H9 (cell line): Measurements from ENCODE around the gene FAM217B. TPM values are rescaled to one million over a fixed set of nuclear protein-coding genes. Genes with fewer than 3 reads are reported as not detected.

Experiments used
- DNase-seq: peaks from one replicate; pipeline ENCODE4 v3.0.0-alpha.2; 2017
- H2AFZ ChIP-seq: one replicate; pipeline ENCODE4 v1.6.1; 2013; ENCODE audit warnings: mild to moderate bottlenecking, low read length, control low read depth, moderate library complexity
- H2AK5ac ChIP-seq: 2 replicates; pipeline ENCODE4 v1.6.1; 2013; ENCODE audit warnings: low read length, control low read depth, mixed read lengths; ENCODE audit not compliant: insufficient read length
- H2BK120ac ChIP-seq: one replicate; pipeline ENCODE4 v1.6.1; 2013; ENCODE audit warnings: low read depth, mild to moderate bottlenecking, low read length, control low read depth, inconsistent platforms; ENCODE audit not compliant: poor library complexity, severe bottlenecking
- H2BK12ac ChIP-seq: 2 replicates; pipeline ENCODE4 v1.6.1; 2013; ENCODE audit warnings: low read length, control low read depth, mixed read lengths, low read depth; ENCODE audit not compliant: insufficient read length
- H2BK15ac ChIP-seq: 2 replicates; pipeline ENCODE4 v1.6.1; 2013; ENCODE audit warnings: low read depth, low read length, control low read depth
- H2BK20ac ChIP-seq: one replicate; pipeline ENCODE4 v1.6.1; 2013; ENCODE audit warnings: low read depth, mild to moderate bottlenecking, low read length, control low read depth, inconsistent platforms; ENCODE audit not compliant: poor library complexity, severe bottlenecking
- H2BK5ac ChIP-seq: 2 replicates; pipeline ENCODE4 v1.6.1; 2013; ENCODE audit warnings: low read length, control low read depth, mixed read lengths; ENCODE audit not compliant: insufficient read length
- H3K14ac ChIP-seq: 2 replicates; pipeline ENCODE4 v1.6.1; 2013; ENCODE audit warnings: low read length, control low read depth; ENCODE audit not compliant: insufficient read depth
- H3K18ac ChIP-seq: 2 replicates; pipeline ENCODE4 v1.6.1; 2013; ENCODE audit warnings: low read depth, mild to moderate bottlenecking, mixed read lengths, low read length, control low read depth; ENCODE audit not compliant: insufficient read length
- H3K23ac ChIP-seq: 2 replicates; pipeline ENCODE4 v1.6.1; 2013; ENCODE audit warnings: low read length, control low read depth, mixed read lengths, low read depth; ENCODE audit not compliant: insufficient read length
- H3K23me2 ChIP-seq: 2 replicates; pipeline ENCODE4 v1.6.1; 2013; ENCODE audit warnings: low read depth, mild to moderate bottlenecking, mixed read lengths, low read length, control low read depth; ENCODE audit not compliant: insufficient read length, poor library complexity, severe bottlenecking
- H3K27ac ChIP-seq: 2 replicates; pipeline ENCODE4 v1.5.1; 2013; ENCODE audit warnings: low read length, control low read depth, mixed read lengths, low read depth; ENCODE audit not compliant: insufficient read length
- H3K27me3 ChIP-seq: 2 replicates; pipeline ENCODE4 v1.6.1; 2013; ENCODE audit warnings: low read length, control low read depth, inconsistent platforms; ENCODE audit not compliant: insufficient read depth
- H3K4ac ChIP-seq: 2 replicates; pipeline ENCODE4 v1.6.1; 2013; ENCODE audit warnings: low read depth, mild to moderate bottlenecking, control low read depth, inconsistent platforms, low read length, moderate library complexity
- H3K4me1 ChIP-seq: 2 replicates; pipeline ENCODE4 v1.6.1; 2013; ENCODE audit warnings: low read length, control low read depth, inconsistent platforms; ENCODE audit not compliant: insufficient read depth
- H3K4me2 ChIP-seq: 2 replicates; pipeline ENCODE4 v1.6.1; 2013; ENCODE audit warnings: low read length, control low read depth, mixed read lengths; ENCODE audit not compliant: insufficient read length, insufficient read depth
- H3K56ac ChIP-seq: 2 replicates; pipeline ENCODE4 v1.6.1; 2013; ENCODE audit warnings: low read depth, mild to moderate bottlenecking, mixed read lengths, low read length, control low read depth; ENCODE audit not compliant: insufficient read length
- H3K79me1 ChIP-seq: 2 replicates; pipeline ENCODE4 v1.6.1; 2013; ENCODE audit warnings: low read depth, mild to moderate bottlenecking, moderate library complexity, low read length, control low read depth, inconsistent platforms; ENCODE audit not compliant: insufficient read depth, poor library complexity, severe bottlenecking
- H3K79me2 ChIP-seq: 2 replicates; pipeline ENCODE4 v1.6.1; 2013; ENCODE audit warnings: low read length, control low read depth, inconsistent platforms; ENCODE audit not compliant: insufficient read depth
- H3K9ac ChIP-seq: 2 replicates; pipeline ENCODE4 v1.6.1; 2013; ENCODE audit warnings: low read length, control low read depth, mixed read lengths; ENCODE audit not compliant: insufficient read length; ENCODE audit errors: extremely low read depth
- H3K9me3 ChIP-seq: one replicate; pipeline ENCODE4 v1.6.1; 2013; ENCODE audit warnings: low read depth, low read length, inconsistent platforms; ENCODE audit not compliant: control insufficient read depth
- H3T11ph ChIP-seq: one replicate; pipeline ENCODE4 v1.6.1; 2013; ENCODE audit warnings: mild to moderate bottlenecking, low read length, control low read depth, inconsistent platforms
- H4K20me1 ChIP-seq: one replicate; pipeline ENCODE4 v1.6.1; 2013; ENCODE audit not compliant: control insufficient read depth, insufficient read length, insufficient read depth
- H4K5ac ChIP-seq: 2 replicates; pipeline ENCODE4 v1.6.1; 2013; ENCODE audit warnings: low read depth, mild to moderate bottlenecking, mixed read lengths, low read length, control low read depth; ENCODE audit not compliant: insufficient read length
- H4K8ac ChIP-seq: replicated peaks from 2 replicates; pipeline ENCODE4 v1.6.1; 2013; ENCODE audit warnings: low read length, control low read depth, mixed read lengths, low read depth; ENCODE audit not compliant: insufficient read length
- H4K91ac ChIP-seq: 2 replicates; pipeline ENCODE4 v1.6.1; 2013; ENCODE audit warnings: low read depth, mild to moderate bottlenecking, moderate library complexity, mixed read lengths, low read length, control low read depth; ENCODE audit not compliant: insufficient read length
- H3K27ac Mint-ChIP-seq, 3 experiments: 2 replicates in 2 of 3; 3 replicates in 1 of 3; pipeline ENCODE4 v1.8.0; 2020 to 2021; ENCODE audit warnings: mixed read lengths in 3 of 3, mild to moderate bottlenecking in 1 of 3, moderate library complexity in 1 of 3
- H3K27me3 Mint-ChIP-seq: 2 replicates; pipeline ENCODE4 v1.8.0; 2021; ENCODE audit warnings: low read depth, mild to moderate bottlenecking, moderate library complexity, mixed read lengths
- H3K36me3 Mint-ChIP-seq, 3 experiments: 2 replicates in 2 of 3; 3 replicates in 1 of 3; pipeline ENCODE4 v1.8.0; 2020 to 2021; ENCODE audit warnings: low read depth in 3 of 3, mixed read lengths in 3 of 3; ENCODE audit not compliant: insufficient read depth in 1 of 3
- H3K4me1 Mint-ChIP-seq, 2 experiments: 2 replicates each; pipeline ENCODE4 v1.8.0; 2020; ENCODE audit warnings: mixed read lengths in 2 of 2
- H3K4me3 Mint-ChIP-seq, 2 experiments: 2 replicates in 1 of 2; 3 replicates in 1 of 2; pipeline ENCODE4 v1.8.0; 2020 to 2021; ENCODE audit warnings: mild to moderate bottlenecking in 2 of 2, mixed read lengths in 2 of 2, moderate library complexity in 1 of 2
- H3K9me3 Mint-ChIP-seq, 2 experiments: 2 replicates in 1 of 2; 3 replicates in 1 of 2; pipeline ENCODE4 v1.8.0; 2020; ENCODE audit warnings: mild to moderate bottlenecking in 2 of 2, mixed read lengths in 2 of 2, moderate library complexity in 1 of 2
- WGBS: extraction: QIAGEN DNeasy Blood & Tissue Kit; methylation state at CpG from one replicate; pipeline ENCODE4 v1.1.7; 2013; ENCODE audit warnings: missing lambda C conversion rate, low lambda C conversion rate, mixed read lengths; ENCODE audit not compliant: insufficient read length; ENCODE audit errors: extremely low coverage; 5-methylcytosine and 5-hydroxymethylcytosine counted together
- total RNA-seq: library from RNA; stranded (reverse); gene quantifications from 2 replicates; pipeline ENCODE4 v1.2.1, GENCODE V29; 2021
- TF ChIP-seq, protein P1 (sequence below): fragments of 200-600 bp; sonication (generic); conservative IDR thresholded peaks from 3 replicates; pipeline ENCODE4 v1.8.0; 2021; ENCODE audit warnings: antibody characterized with exemption, mild to moderate bottlenecking

The FAM217B gene
- total RNA-seq, 1 experiment from 2014 or later, result 24.5 TPM

DNA sequence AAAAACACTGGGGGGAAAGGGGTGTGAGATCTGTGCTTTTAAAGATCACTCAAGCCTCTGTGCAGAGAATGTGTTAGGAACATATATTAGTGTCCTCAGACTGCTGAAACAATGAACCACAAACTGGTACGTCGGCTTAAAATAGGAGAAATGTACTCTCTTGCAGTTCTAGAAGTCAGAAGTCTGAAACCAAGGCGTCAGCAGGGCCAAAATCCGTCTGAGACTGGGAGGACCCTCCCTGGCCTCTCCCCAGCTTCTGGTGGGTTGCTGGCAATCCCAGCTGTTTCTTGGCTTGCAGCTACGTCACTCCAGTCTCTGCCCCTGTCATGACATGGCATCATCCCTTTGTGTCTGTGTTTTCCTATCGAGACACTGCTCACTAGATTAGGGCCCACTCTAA lies 22.0 kb downstream of the FAM217B start:
- Histone ChIP-seq H4K8ac (no peak overlapping the region), H3K4me2 (no peak overlapping the region), H2AK5ac (no peak overlapping the region), H3K9me3 (no peaks in the 10 kb centered on the region), H2BK20ac (no peak overlapping the region), H3K4ac (no peak overlapping the region), H3K9ac (no peak overlapping the region), H4K91ac (no peak overlapping the region), H2BK15ac (no peak overlapping the region), H2BK5ac (no peak overlapping the region), H4K20me1 (no peaks in the 10 kb centered on the region), H2BK120ac (no peak overlapping the region), H3K27ac (no peak overlapping the region), H2BK12ac (no peak overlapping the region), H3K79me2 (no peaks in the 10 kb centered on the region), H3K14ac (no peak overlapping the region), H2AFZ (no peak overlapping the region), H3T11ph (no peak overlapping the region), H3K79me1 (no peaks in the 10 kb centered on the region), H3K18ac (no peak overlapping the region), H3K27me3 (no peaks in the 10 kb centered on the region), H3K23me2 (peaks cover 3% of the 10 kb centered on the region), H4K5ac (no peak overlapping the region), H3K4me1 (no peaks in the 10 kb centered on the region), H3K23ac (no peak overlapping the region), H3K56ac (no peak overlapping the region)
- H3K36me3 Mint-ChIP-seq, result no peaks in the 10 kb centered on the region
- H3K4me3 Mint-ChIP-seq, result no peak overlapping the region
- peaks cover 0 to 8% of the 10 kb centered on the region in 2 experiments; a peak in 3 of 4 replicates for H3K4me1 Mint-ChIP-seq
- H3K9me3 Mint-ChIP-seq, result no peaks in the 10 kb centered on the region
- WGBS, result no CpG with 5 or more reads among the region's 6 CpGs
- H3K27me3 Mint-ChIP-seq, result no peaks in the 10 kb centered on the region
- DNase-seq, result no peak
- TF ChIP-seq, protein P1, sequence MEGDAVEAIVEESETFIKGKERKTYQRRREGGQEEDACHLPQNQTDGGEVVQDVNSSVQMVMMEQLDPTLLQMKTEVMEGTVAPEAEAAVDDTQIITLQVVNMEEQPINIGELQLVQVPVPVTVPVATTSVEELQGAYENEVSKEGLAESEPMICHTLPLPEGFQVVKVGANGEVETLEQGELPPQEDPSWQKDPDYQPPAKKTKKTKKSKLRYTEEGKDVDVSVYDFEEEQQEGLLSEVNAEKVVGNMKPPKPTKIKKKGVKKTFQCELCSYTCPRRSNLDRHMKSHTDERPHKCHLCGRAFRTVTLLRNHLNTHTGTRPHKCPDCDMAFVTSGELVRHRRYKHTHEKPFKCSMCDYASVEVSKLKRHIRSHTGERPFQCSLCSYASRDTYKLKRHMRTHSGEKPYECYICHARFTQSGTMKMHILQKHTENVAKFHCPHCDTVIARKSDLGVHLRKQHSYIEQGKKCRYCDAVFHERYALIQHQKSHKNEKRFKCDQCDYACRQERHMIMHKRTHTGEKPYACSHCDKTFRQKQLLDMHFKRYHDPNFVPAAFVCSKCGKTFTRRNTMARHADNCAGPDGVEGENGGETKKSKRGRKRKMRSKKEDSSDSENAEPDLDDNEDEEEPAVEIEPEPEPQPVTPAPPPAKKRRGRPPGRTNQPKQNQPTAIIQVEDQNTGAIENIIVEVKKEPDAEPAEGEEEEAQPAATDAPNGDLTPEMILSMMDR, result no peak
- H3K27ac Mint-ChIP-seq, result no peak overlapping the region
